GM23338 (cell line): ENCODE data around the gene ITGA1. TPM values are rescaled to one million over a fixed set of nuclear protein-coding genes. Genes with fewer than 3 reads are reported as not detected.

Experiments
- ATAC-seq: fragments of 200-7000 bp; cut with Tn5 transposase; 3 replicates; pipeline ENCODE4 v1.9.1; 2020
- DNase-seq: peaks from one replicate; pipeline ENCODE4 v3.0.0-alpha.2; 2015; ENCODE audit warnings: low spot score
- H2AFZ ChIP-seq: fragments of 200-600 bp; sonication (generic); 2 replicates; pipeline ENCODE4 v1.8.0; 2016; ENCODE audit warnings: antibody characterized with exemption, mild to moderate bottlenecking, moderate library complexity
- H3F3A ChIP-seq: fragments of 200-600 bp; sonication (generic); replicated peaks from 2 replicates; pipeline ENCODE4 v1.8.0; 2017; ENCODE audit warnings: antibody characterized with exemption, mixed run types, low read depth
- H3K27ac ChIP-seq: fragments of 200-600 bp; sonication (generic); 2 replicates; pipeline ENCODE4 v1.6.1; 2016; ENCODE audit warnings: low read depth
- H3K27me3 ChIP-seq: fragments of 200-600 bp; sonication (generic); 2 replicates; pipeline ENCODE4 v1.8.0; 2016; ENCODE audit warnings: mild to moderate bottlenecking, mixed run types, moderate library complexity; ENCODE audit not compliant: insufficient read depth
- H3K36me3 ChIP-seq: fragments of 200-600 bp; sonication (generic); 2 replicates; pipeline ENCODE4 v1.8.0; 2016; ENCODE audit warnings: mild to moderate bottlenecking; ENCODE audit not compliant: insufficient read depth
- H3K4me1 ChIP-seq: fragments of 200-600 bp; sonication (generic); 2 replicates; pipeline ENCODE4 v1.8.0; 2016; ENCODE audit warnings: mild to moderate bottlenecking, moderate library complexity; ENCODE audit not compliant: insufficient read depth
- H3K4me2 ChIP-seq: fragments of 200-600 bp; sonication (generic); 2 replicates; pipeline ENCODE4 v1.7.1; 2017; ENCODE audit warnings: mixed run types
- H3K4me3 ChIP-seq: fragments of 200-600 bp; sonication (generic); 2 replicates; pipeline ENCODE4 v1.6.1; 2016; ENCODE audit warnings: mixed run types
- H3K79me2 ChIP-seq: fragments of 200-600 bp; sonication (generic); replicated peaks from 2 replicates; pipeline ENCODE4 v1.8.0; 2017; ENCODE audit warnings: mild to moderate bottlenecking; ENCODE audit not compliant: insufficient read depth
- H3K9me2 ChIP-seq: fragments of 200-600 bp; sonication (generic); 2 replicates; pipeline ENCODE4 v1.8.0; 2017; ENCODE audit not compliant: insufficient read depth
- H4K20me1 ChIP-seq: fragments of 200-600 bp; sonication (generic); replicated peaks from 2 replicates; pipeline ENCODE4 v1.8.0; 2017; ENCODE audit warnings: mild to moderate bottlenecking; ENCODE audit not compliant: insufficient read depth
- H3K27ac Mint-ChIP-seq: 2 replicates; pipeline ENCODE4 v1.8.0; 2020; ENCODE audit warnings: inconsistent platforms, mild to moderate bottlenecking, moderate library complexity, mixed read lengths
- H3K27me3 Mint-ChIP-seq: 3 replicates; pipeline ENCODE4 v1.8.0; 2022; ENCODE audit warnings: low read depth, mild to moderate bottlenecking, moderate library complexity, mixed read lengths, inconsistent platforms; ENCODE audit not compliant: insufficient read depth, poor library complexity
- H3K36me3 Mint-ChIP-seq: 3 replicates; pipeline ENCODE4 v1.8.0; 2021; ENCODE audit warnings: low read depth, mild to moderate bottlenecking, inconsistent platforms, moderate library complexity, mixed read lengths
- H3K4me1 Mint-ChIP-seq: 3 replicates; pipeline ENCODE4 v1.8.0; 2020; ENCODE audit warnings: mild to moderate bottlenecking, inconsistent platforms, mixed read lengths
- H3K4me3 Mint-ChIP-seq: 3 replicates; pipeline ENCODE4 v1.8.0; 2021; ENCODE audit warnings: moderate library complexity, mild to moderate bottlenecking, inconsistent platforms, mixed read lengths
- H3K9me3 Mint-ChIP-seq: 3 replicates; pipeline ENCODE4 v1.8.0; 2020; ENCODE audit warnings: moderate library complexity, mild to moderate bottlenecking, inconsistent platforms, mixed read lengths
- CTCF ChIP-seq, 2 experiments: fragments of 200-600 bp in 1 of 2; sonication (generic) in 1 of 2; conservative IDR thresholded peaks; 2 replicates each; pipeline versions ENCODE4 v1.5.1 to v1.6.1; 2016 to 2017; ENCODE audit warnings: antibody characterized with exemption in 2 of 2, low read depth in 2 of 2, mild to moderate bottlenecking in 2 of 2, moderate library complexity in 1 of 2
- ETS1 ChIP-seq: IDR thresholded peaks from 2 replicates; pipeline ENCODE4 v1.6.1; 2016; ENCODE audit warnings: antibody characterized with exemption
- EZH2 ChIP-seq: fragments of 200-600 bp; sonication (generic); IDR thresholded peaks from one replicate; pipeline ENCODE4 v1.8.0; 2017; ENCODE audit warnings: antibody characterized with exemption, mild to moderate bottlenecking, low read depth; ENCODE audit not compliant: unreplicated experiment
- EZH2phosphoT487 ChIP-seq: fragments of 200-600 bp; sonication (generic); IDR thresholded peaks from one replicate; pipeline ENCODE4 v1.8.1; 2018; ENCODE audit warnings: antibody characterized with exemption; ENCODE audit not compliant: unreplicated experiment
- JUNB ChIP-seq: IDR thresholded peaks from one replicate; pipeline ENCODE4 v1.6.1; 2016; ENCODE audit warnings: antibody characterized with exemption; ENCODE audit not compliant: unreplicated experiment
- NANOG ChIP-seq: IDR thresholded peaks from 2 replicates; pipeline ENCODE4 v1.6.1; 2016; ENCODE audit warnings: antibody characterized with exemption, borderline replicate concordance
- REST ChIP-seq: IDR thresholded peaks from one replicate; pipeline ENCODE4 v1.6.1; 2018; ENCODE audit warnings: antibody characterized with exemption; ENCODE audit not compliant: unreplicated experiment
- STAT1 ChIP-seq: IDR thresholded peaks from one replicate; pipeline ENCODE4 v1.6.1; 2016; ENCODE audit warnings: antibody characterized with exemption; ENCODE audit not compliant: unreplicated experiment
- ZNF331 ChIP-seq: fragments of 250-450 bp; sonication (Bioruptor Pico); IDR thresholded peaks from 2 replicates; pipeline ENCODE4 v1.5.0; 2020; ENCODE audit warnings: low read depth, mild to moderate bottlenecking, moderate library complexity
- ZNF462 ChIP-seq: fragments of 250-450 bp; sonication (Bioruptor Pico); IDR thresholded peaks from 2 replicates; pipeline ENCODE4 v1.5.0; 2020; ENCODE audit warnings: mild to moderate bottlenecking, moderate library complexity
- polyA plus RNA-seq: library from polyadenylated mRNA; unstranded; fragments of >200 nt; fragmentation: Nextera tagmentation; extraction: Ambion mirVana; gene quantifications from 2 replicates; pipeline ENCODE4 v1.2.1, GENCODE V29; 2016
- total RNA-seq: library from RNA; depleted of rRNA; stranded (reverse); fragments of >200 nt; shearing (Covaris generic); gene quantifications from 2 replicates; pipeline ENCODE4 v1.2.3, GENCODE V29; 2014

The ITGA1 gene
- total and polyA plus RNA-seq, 2 experiments from 2014 or later = 1.8 to 4.9 TPM

- TF ChIP-seq REST (no peak), CTCF (conservative IDR thresholded peaks at IDR 0.05; ENCODE audit: low read depth in 2 of 2) (no peak), EZH2 (no peak), ZNF331 (CRISPR knock-in tag) (no peak), NANOG (no peak)
These were observed 3.0 kb upstream of the ITGA1 start (continued) for GRCh38 chr5:52784737-52785136.

GRCh38 chr5:52786391-52786790, 1.3 kb upstream of the ITGA1 start:
- no peak overlapping the region for H2AFZ ChIP-seq
- 0 out of 2 replicates have a peak, but pooled peaks cover 6% of the 10 kb centered on the region for H3F3A ChIP-seq
- Mint-ChIP-seq H3K27ac (no peak overlapping the region), H3K27me3 (peaks cover 6% of the 10 kb centered on the region), H3K4me3 (no peak overlapping the region), H3K9me3 (no peaks in the 10 kb centered on the region), H3K4me1 (peaks cover 15% of the 10 kb centered on the region), H3K36me3 (no peaks in the 10 kb centered on the region)
- H3K4me1 ChIP-seq = peaks cover 5% of the 10 kb centered on the region
- H3K27ac ChIP-seq = no peak overlapping the region
- H3K4me2 ChIP-seq = no peak overlapping the region
- H3K27me3 ChIP-seq = no peaks in the 10 kb centered on the region
- no peaks in the 10 kb centered on the region; the same call in 1 of the 2 replicates for H3K79me2 ChIP-seq
- no peak overlapping the region for H3K4me3 ChIP-seq
- ATAC-seq (no peak), DNase-seq (no peak)
- H3K9me2 ChIP-seq = no peaks in the 10 kb centered on the region
- no peaks in the 10 kb centered on the region for H3K36me3 ChIP-seq
- no peaks in the 10 kb centered on the region for H4K20me1 ChIP-seq
- no peak for TF ChIP-seq ZNF331 (CRISPR knock-in tag)
- TF ChIP-seq ETS1 = no peak
- no peak for TF ChIP-seq JUNB
- no peak for TF ChIP-seq ZNF462 (CRISPR knock-in tag)
- TF ChIP-seq STAT1 = no peak
- TF ChIP-seq CTCF (conservative IDR thresholded peaks at IDR 0.05; ENCODE audit: low read depth in 2 of 2) = no peak
- TF ChIP-seq EZH2phosphoT487 = no peak
